ENCODE results near the gene JSRP1. TPM values are rescaled to one million over a fixed set of nuclear protein-coding genes. Genes with fewer than 3 reads are reported as not detected.

Gene JSRP1
- total RNA-seq, 1 donor, result 0.43 TPM

- DNase-seq (ENCODE audit: low read depth), result no peak
- no peak overlapping the region for H3K4me3 ChIP-seq (ENCODE audit: low read depth, low read length)
- TF ChIP-seq CTCF (IDR thresholded peaks at IDR 0.05; ENCODE audit: insufficient read depth, low read depth, low read length), result no peak
Observed at GRCh38 chr19:2225415-2226050, 30.7 kb downstream of the JSRP1 start.

GRCh38 chr19:2224754-2225349, 31.4 kb downstream of the JSRP1 start:
- DNase-seq (ENCODE audit: low read depth), result no peak
- TF ChIP-seq CTCF (IDR thresholded peaks at IDR 0.05; ENCODE audit: insufficient read depth, low read depth, low read length), result no peak
- H3K4me3 ChIP-seq (ENCODE audit: low read depth, low read length), result no peak overlapping the region

GRCh38 chr19:2223959-2224358, 32.3 kb downstream of the JSRP1 start:
- no peak for DNase-seq (ENCODE audit: low read depth)
- H3K4me3 ChIP-seq (ENCODE audit: low read depth, low read length), result no peak overlapping the region
- no peak for TF ChIP-seq CTCF (IDR thresholded peaks at IDR 0.05; ENCODE audit: insufficient read depth, low read depth, low read length)

- no peak for DNase-seq (ENCODE audit: low read depth)
- H3K4me3 ChIP-seq (ENCODE audit: low read depth, low read length), result no peak overlapping the region
- TF ChIP-seq CTCF (IDR thresholded peaks at IDR 0.05; ENCODE audit: insufficient read depth, low read depth, low read length), result no peak
Observed at GRCh38 chr19:2223391-2223790, 32.8 kb downstream of the JSRP1 start.

- H3K4me3 ChIP-seq (ENCODE audit: low read depth, low read length), result no peak overlapping the region
- no peak for DNase-seq (ENCODE audit: low read depth)
- peak; percentile 34 for TF ChIP-seq CTCF (IDR thresholded peaks at IDR 0.05; ENCODE audit: insufficient read depth, low read depth, low read length)
Observed at GRCh38 chr19:2221918-2222317, 34.3 kb downstream of the JSRP1 start.

GRCh38 chr19:2221250-2221831, 34.9 kb downstream of the JSRP1 start:
- no peak overlapping the region for H3K4me3 ChIP-seq (ENCODE audit: low read depth, low read length)
- TF ChIP-seq CTCF (IDR thresholded peaks at IDR 0.05; ENCODE audit: insufficient read depth, low read depth, low read length), result no peak
- peak; percentile 69 for DNase-seq (ENCODE audit: low read depth)
